NCI-H2196 treated with DMSO at 0.1 percent for 48 hours (cell line): ENCODE measurements around the gene CDCA4.
"Not testable (repeated sequence)": the region's sequence is repeated elsewhere in the genome, so short reads cannot be mapped to it uniquely, and the experiment has no call there.

Experiments
- DNase-seq: peaks from one replicate; lab custom pipeline; 2025; ENCODE audit not compliant: unreplicated experiment; lab: John Stamatoyannopoulos, UW

The CDCA4 gene

DNA sequence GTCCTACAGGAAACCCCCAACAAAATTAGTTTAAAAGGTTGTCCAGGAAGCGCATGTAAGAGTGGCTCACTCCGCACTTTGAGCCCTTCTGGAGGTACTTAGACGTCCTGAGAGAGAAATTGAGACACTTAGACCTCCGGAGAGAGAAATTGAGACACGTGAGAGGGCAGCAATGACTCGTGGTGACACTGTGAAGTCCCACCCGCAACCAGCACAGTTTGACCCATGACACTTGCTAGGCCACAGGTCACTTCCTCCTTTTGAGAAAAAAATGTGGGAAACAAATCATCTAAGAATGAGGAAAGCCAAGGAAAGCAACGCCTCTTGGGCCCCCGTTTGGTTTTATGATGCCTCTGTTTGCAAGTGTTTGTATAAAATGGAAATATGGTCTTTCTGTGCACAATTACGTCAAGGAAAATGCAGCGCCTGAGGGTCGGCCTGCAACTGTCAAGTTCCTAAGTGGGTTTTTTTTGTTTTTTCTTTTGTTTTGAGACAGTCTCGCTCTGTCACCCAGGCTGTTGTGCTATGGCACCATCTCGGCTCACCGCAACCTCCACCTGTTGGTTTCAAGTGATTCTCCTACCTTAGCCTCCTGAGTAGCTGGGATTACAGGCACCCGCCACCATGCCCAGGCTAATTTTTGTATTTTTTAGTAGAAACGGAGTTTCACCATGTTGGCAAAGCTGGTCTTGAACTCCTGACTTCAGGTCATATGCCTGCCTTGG, 13.6 kb upstream of the CDCA4 start:
- DNase-seq = no peak

- DNase-seq = not testable (repeated sequence)
Measured at GRCh38 chr14:105033412-105033900, 12.6 kb upstream of the CDCA4 start.

GRCh38 chr14:105032451-105032901, 11.6 kb upstream of the CDCA4 start:
- DNase-seq = not testable (repeated sequence)

DNA sequence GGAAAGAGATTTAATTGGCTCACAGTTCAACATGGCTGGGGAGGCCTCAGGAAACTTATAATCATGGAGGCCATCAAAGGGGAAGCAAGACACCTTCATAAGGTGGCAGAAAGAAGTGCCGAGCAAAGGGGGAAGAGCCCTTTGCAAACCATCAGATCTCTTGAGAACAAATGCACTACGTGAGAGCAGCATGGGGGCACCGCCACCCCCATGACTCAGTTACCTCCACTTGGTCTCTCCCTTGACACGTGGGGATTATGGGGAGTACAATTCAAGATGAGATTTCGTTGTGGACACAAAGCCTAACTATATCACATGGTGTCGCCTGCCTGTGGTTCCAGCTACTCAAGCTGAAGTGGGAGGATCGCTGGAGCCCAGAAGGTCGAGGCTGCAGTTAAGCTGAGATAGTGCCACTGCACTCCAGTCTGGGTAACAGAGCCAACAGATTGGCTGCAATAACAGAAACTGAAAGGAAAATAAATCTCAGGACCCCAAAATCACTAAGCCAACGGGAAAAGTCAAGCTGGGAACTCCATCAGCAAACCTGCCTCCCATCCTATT, 10.0 kb upstream of the CDCA4 start:
- DNase-seq = no peak

DNA sequence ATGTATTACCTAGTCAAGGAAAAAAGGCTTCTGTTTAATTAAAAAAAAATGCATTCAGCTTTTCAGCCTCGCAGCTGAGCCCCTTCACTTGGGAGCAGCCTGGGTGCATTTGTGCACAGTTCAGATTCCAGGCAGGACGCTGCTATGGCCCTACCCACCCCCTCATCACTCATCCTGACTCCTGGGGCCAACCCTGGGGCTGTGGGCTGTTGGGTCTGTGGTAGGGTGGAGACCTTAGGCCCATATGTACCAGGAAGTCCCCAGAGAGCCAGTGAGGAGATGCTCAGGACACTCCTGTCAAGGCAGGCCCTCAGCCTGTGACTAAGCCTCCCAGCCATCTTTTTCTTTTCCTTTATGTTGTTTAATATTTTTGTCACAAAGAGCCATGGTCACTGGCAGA, 9.3 kb upstream of the CDCA4 start:
- DNase-seq = no peak

GRCh38 chr14:105029402-105029801, 8.5 kb upstream of the CDCA4 start:
- DNase-seq = no peak

- no peak for DNase-seq
Measured at GRCh38 chr14:105028251-105028927, 7.5 kb upstream of the CDCA4 start.

- DNase-seq = not testable (repeated sequence)
Measured at GRCh38 chr14:105027718-105028117, 6.8 kb upstream of the CDCA4 start.

GRCh38 chr14:105026802-105027563, 6.1 kb upstream of the CDCA4 start:
- no peak for DNase-seq

- no peak for DNase-seq
Measured at GRCh38 chr14:105026033-105026785, 5.3 kb upstream of the CDCA4 start.

DNA sequence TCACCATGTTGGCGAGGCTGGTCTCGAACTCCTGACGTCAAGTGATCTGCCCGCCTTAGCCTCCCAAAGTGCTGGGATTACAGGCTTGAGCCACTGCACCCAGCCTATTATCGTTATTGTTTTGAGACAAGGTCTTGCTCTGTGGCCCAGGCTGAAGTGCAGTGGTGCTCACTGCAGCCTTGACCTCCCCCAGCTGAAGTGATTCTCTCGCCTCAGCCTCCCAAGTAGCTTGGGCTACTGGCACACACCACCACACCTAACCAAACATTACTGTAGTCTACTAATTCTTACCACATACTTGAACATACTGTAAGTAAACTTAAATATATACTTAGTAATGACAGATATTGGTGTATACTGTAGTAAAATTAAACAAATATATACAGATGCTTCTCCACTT, 4.5 kb upstream of the CDCA4 start:
- no peak for DNase-seq

DNA sequence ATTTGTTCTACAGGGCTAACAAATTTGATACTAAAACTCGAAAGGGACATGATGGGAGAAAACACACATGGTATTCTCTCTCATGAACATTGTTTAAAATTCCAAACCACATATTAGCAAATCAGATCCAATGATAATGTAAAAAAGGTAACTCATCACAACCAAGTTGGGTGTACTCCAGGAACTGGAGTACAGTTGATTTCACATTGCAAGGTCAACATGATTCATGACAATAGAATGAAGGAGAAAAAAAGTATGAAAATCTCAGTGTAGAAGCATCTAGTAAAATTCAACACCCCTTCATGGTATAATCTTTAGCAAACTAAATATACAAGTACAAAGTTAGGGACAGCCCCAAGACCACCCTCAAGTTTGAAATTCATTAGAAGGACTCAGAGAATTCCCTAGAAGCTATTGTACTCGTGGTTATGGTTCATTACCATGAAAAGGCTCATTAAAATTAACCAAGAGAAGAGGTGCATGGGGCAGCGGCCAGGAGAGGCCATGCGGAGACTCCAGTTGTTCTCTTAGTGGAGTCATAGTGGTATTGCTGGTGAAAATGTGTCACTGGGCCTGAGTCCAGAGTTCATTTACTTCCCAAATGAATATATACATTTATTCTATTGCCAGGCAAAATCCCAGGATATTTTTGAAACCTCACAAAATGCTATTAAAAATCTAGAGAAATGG, 3.1 kb upstream of the CDCA4 start:
- DNase-seq = no peak

DNA sequence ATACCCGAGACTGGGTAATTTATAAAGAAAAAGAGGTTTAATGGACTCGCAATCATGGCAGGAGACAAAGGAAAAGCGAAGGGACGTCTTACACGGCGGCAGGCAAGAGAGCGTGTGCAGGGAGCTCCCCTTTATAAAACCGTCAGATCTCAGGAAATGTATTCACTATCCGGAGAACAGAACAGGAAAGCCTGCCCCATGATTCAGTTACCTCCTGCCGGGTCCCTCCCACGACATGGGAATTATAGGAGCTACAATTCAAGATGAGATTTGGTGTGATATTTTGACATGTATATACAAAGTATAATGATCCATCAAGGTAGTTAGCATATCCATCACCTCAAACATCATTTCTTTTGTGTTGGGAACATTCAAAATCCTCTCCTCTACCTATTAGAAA, 2.3 kb upstream of the CDCA4 start:
- DNase-seq = no peak

GRCh38 chr14:105022276-105022670, 1.4 kb upstream of the CDCA4 start:
- DNase-seq = no peak

DNA sequence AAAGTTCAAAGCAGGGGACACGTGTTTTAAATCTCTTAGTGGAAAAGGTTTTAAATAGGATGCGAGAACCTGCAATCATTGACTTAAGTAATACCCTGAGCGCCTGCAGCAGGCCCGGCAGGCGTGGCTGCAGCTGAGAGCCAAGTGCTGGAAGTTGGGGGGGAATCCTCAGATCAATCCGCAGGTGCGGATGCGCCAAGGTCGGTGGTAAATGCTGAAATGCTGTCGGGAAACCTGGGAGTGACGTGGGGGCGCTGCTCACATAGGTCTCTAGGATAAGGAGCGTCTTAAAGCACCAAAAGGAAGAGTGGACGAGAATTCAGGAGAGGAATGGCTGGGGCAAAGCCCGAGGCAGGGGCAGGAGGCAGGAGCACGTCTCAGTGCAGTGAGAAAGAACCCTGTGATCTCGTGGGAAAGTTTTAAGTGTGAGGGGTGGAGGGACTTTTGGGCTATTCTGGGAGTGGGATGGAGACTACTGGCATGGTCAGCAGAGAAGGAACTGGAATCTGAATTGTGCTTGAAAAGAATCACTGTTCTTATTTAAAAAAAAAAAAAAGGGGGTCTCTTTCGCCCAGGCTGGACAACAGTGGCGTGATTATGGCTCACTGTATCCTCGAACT, 883 bp upstream of the CDCA4 start:
- no peak for DNase-seq

GRCh38 chr14:105019861-105020814, 745 bp downstream of the CDCA4 start:
- no peak for DNase-seq

GRCh38 chr14:105018414-105018813, 2.5 kb downstream of the CDCA4 start:
- no peak for DNase-seq

GRCh38 chr14:105015905-105016304, 5.0 kb downstream of the CDCA4 start:
- DNase-seq = no peak

- DNase-seq = no peak
Measured at GRCh38 chr14:105015242-105015641, 5.6 kb downstream of the CDCA4 start.
